Ovary (tissue), 3 donors: ENCODE data around the gene EWSR1.

Experiments used
- CTCF ChIP-seq, 3 donors: fragments of 450-650 bp in 2 of 3; fragments of 200-600 bp in 1 of 3; IDR thresholded peaks; one replicate each; pipeline versions ENCODE4 v1.5.1 to v1.8.0; 2016 to 2022; ENCODE audit warnings: antibody characterized with exemption in 3 of 3, mild to moderate bottlenecking in 1 of 3
- EP300 ChIP-seq: sonication (generic); formaldehyde crosslinking; IDR thresholded peaks from one replicate; pipeline ENCODE4 v1.6.1; 2017; ENCODE audit warnings: antibody characterized with exemption
- donor health status: DM: no; HTN: no; CAD: no.

GRCh38 chr22:29336751-29337490 is 68.9 kb downstream of the EWSR1 start:
- TF ChIP-seq CTCF (IDR thresholded peaks at IDR 0.05) (no peak), EP300 (no peak)
